ENCODE results near the gene RPS18. TPM values are rescaled to one million over a fixed set of nuclear protein-coding genes. Genes with fewer than 3 reads are reported as not detected.

The RPS18 gene
- total and polyA plus RNA-seq, 2 of the 13 experiments (the other 11 are each of a cell fraction or from before 2014, with no cell fraction given) = 3,896 to 5,806 TPM

- no peak for TF ChIP-seq ADNP (CRISPR knock-in tag; IDR thresholded peaks at IDR 0.05)
- 0 out of 2 replicates have a peak, but pooled peaks have one; percentile 24 for TF ChIP-seq ZFP36L1 (CRISPR knock-in tag; IDR thresholded peaks at IDR 0.05)
- TF ChIP-seq, protein P1, sequence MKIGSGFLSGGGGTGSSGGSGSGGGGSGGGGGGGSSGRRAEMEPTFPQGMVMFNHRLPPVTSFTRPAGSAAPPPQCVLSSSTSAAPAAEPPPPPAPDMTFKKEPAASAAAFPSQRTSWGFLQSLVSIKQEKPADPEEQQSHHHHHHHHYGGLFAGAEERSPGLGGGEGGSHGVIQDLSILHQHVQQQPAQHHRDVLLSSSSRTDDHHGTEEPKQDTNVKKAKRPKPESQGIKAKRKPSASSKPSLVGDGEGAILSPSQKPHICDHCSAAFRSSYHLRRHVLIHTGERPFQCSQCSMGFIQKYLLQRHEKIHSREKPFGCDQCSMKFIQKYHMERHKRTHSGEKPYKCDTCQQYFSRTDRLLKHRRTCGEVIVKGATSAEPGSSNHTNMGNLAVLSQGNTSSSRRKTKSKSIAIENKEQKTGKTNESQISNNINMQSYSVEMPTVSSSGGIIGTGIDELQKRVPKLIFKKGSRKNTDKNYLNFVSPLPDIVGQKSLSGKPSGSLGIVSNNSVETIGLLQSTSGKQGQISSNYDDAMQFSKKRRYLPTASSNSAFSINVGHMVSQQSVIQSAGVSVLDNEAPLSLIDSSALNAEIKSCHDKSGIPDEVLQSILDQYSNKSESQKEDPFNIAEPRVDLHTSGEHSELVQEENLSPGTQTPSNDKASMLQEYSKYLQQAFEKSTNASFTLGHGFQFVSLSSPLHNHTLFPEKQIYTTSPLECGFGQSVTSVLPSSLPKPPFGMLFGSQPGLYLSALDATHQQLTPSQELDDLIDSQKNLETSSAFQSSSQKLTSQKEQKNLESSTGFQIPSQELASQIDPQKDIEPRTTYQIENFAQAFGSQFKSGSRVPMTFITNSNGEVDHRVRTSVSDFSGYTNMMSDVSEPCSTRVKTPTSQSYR (CRISPR knock-in tag; IDR thresholded peaks at IDR 0.05; ENCODE audit: borderline replicate concordance) = no peak
- no peak for TF ChIP-seq ZNF12 (CRISPR knock-in tag; IDR thresholded peaks at IDR 0.05)
- 0 out of 2 replicates have a peak, but pooled peaks have one; percentile 54 for TF ChIP-seq STAT6 (CRISPR knock-in tag; IDR thresholded peaks at IDR 0.05; ENCODE audit: borderline replicate concordance)
- TF ChIP-seq HDAC6 (IDR thresholded peaks at IDR 0.05; ENCODE audit: low read depth, low read length) = no peak
- peak; percentile 64 for TF ChIP-seq HNRNPLL (IDR thresholded peaks at IDR 0.05; ENCODE audit: low read depth, low read length, poor library complexity, severe bottlenecking)
- no peak for TF ChIP-seq BCLAF1 (IDR thresholded peaks at IDR 0.05)
- TF ChIP-seq ZNF629 (CRISPR knock-in tag; conservative IDR thresholded peaks at IDR 0.05) = no peak
- TF ChIP-seq ZNF354B (CRISPR knock-in tag; IDR thresholded peaks at IDR 0.05) = no peak
- peak; percentile 63; the same call in 1 of the 2 replicates for TF ChIP-seq SALL2 (CRISPR knock-in tag; IDR thresholded peaks at IDR 0.05)
- TF ChIP-seq ZNF160 (CRISPR knock-in tag; IDR thresholded peaks at IDR 0.05) = 0 out of 2 replicates have a peak, but pooled peaks have one; percentile 38
- peak; percentile 30 for TF ChIP-seq ZNF781 (CRISPR knock-in tag; IDR thresholded peaks at IDR 0.05; ENCODE audit: borderline replicate concordance, not compliant biosample characterization)
- TF ChIP-seq TP53 (CRISPR knock-in tag; conservative IDR thresholded peaks at IDR 0.05) = no peak
- no peak for TF ChIP-seq FOSL1 (CRISPR knock-in tag; IDR thresholded peaks at IDR 0.05; ENCODE audit: borderline replicate concordance)
Observed at GRCh38 chr6:33317669-33318425, 46.0 kb downstream of the RPS18 start, which contains the start of gene ZBTB22 (continued).

All from HepG2 (cell line).